Keratinocyte (primary cell): Measurements from ENCODE around the gene IL12RB2. TPM values are rescaled to one million over a fixed set of nuclear protein-coding genes. Genes with fewer than 3 reads are reported as not detected.

ENCODE experiments used
- DNase-seq: peaks from one replicate; pipeline ENCODE4 v3.0.0-alpha.2; 2011; ENCODE audit warnings: low read depth, missing footprints, low spot score
- FAIRE-seq: peaks from 2 replicates; lab custom pipeline; 2011; peaks lifted over from hg19 to GRCh38; lab: Jason Lieb, UNC
- H2AFZ ChIP-seq: 2 replicates; pipeline ENCODE4 v1.6.0; 2012; ENCODE audit warnings: low read length, control low read depth, inconsistent platforms; ENCODE audit not compliant: control insufficient read depth
- H3K27ac ChIP-seq: 2 replicates; pipeline ENCODE4 v1.5.1; 2011; ENCODE audit warnings: low read length; ENCODE audit not compliant: control insufficient read depth, insufficient read depth
- H3K27me3 ChIP-seq: 3 replicates; pipeline ENCODE4 v1.6.0; 2011; ENCODE audit warnings: low read length; ENCODE audit not compliant: control insufficient read depth, insufficient read depth; ENCODE audit errors: extremely low read depth
- H3K36me3 ChIP-seq, 2 experiments: 2 replicates in 1 of 2; 3 replicates in 1 of 2; pipeline ENCODE4 v1.5.1; 2011; ENCODE audit warnings: low read length in 2 of 2, mild to moderate bottlenecking in 1 of 2; ENCODE audit not compliant: control insufficient read depth in 2 of 2, insufficient read depth in 2 of 2; ENCODE audit errors: extremely low read depth in 1 of 2
- H3K4me1 ChIP-seq: 3 replicates; pipeline ENCODE4 v1.5.1; 2011; ENCODE audit warnings: low read length; ENCODE audit not compliant: control insufficient read depth, insufficient read depth; ENCODE audit errors: extremely low read depth
- H3K4me2 ChIP-seq: 3 replicates; pipeline ENCODE4 v1.6.0; 2011; ENCODE audit warnings: low read depth, low read length; ENCODE audit not compliant: control insufficient read depth, insufficient read depth; ENCODE audit errors: extremely low read depth
- H3K4me3 ChIP-seq, 3 experiments: fragments of 200-600 bp in 1 of 3; sonication (generic) in 1 of 3; 2 replicates in 2 of 3; 3 replicates in 1 of 3; pipeline ENCODE4 v1.5.1; 2011 to 2016; ENCODE audit warnings: low read length in 3 of 3, mild to moderate bottlenecking in 3 of 3, control low read depth in 2 of 3, inconsistent platforms in 1 of 3, low read depth in 1 of 3, mixed read lengths in 1 of 3, mixed run types in 1 of 3, moderate library complexity in 1 of 3; ENCODE audit not compliant: control insufficient read depth in 2 of 3, insufficient read depth in 2 of 3; ENCODE audit errors: extremely low read depth in 1 of 3
- H3K79me2 ChIP-seq: 2 replicates; pipeline ENCODE4 v1.6.0; 2012; ENCODE audit warnings: low read length; ENCODE audit not compliant: control insufficient read depth, insufficient read depth
- H3K9ac ChIP-seq: 3 replicates; pipeline ENCODE4 v1.6.0; 2011; ENCODE audit warnings: low read length; ENCODE audit not compliant: control insufficient read depth, insufficient read depth; ENCODE audit errors: extremely low read depth
- H3K9me1 ChIP-seq: 3 replicates; pipeline ENCODE4 v1.6.0; 2011; ENCODE audit warnings: low read length; ENCODE audit not compliant: control insufficient read depth, insufficient read depth; ENCODE audit errors: extremely low read depth
- H3K9me3 ChIP-seq: 2 replicates; pipeline ENCODE4 v1.5.1; 2012; ENCODE audit warnings: low read depth, low read length; ENCODE audit not compliant: control insufficient read depth
- H4K20me1 ChIP-seq: 3 replicates; pipeline ENCODE4 v1.6.0; 2011; ENCODE audit warnings: low read length; ENCODE audit not compliant: control insufficient read depth, insufficient read depth; ENCODE audit errors: extremely low read depth
- EZH2 ChIP-seq: IDR thresholded peaks from one replicate; pipeline ENCODE4 v1.6.1; 2012; ENCODE audit warnings: inconsistent platforms, mild to moderate bottlenecking, low read length, moderate library complexity
- dilution Hi-C: fragments of 300-500 bp; cut with MboI; formaldehyde crosslinking; loops from one replicate; pipeline ENCODE4 v1.7.0; 2020; ENCODE audit warnings: low sequenced_read_pairs; ENCODE audit not compliant: extremely low pct_ligation_motif_present
- polyA plus RNA-seq, 5 experiments: library from polyadenylated mRNA; depleted of rRNA in 3 of 5; stranded (reverse) in 3 of 5; stranded (forward) in 1 of 5; unstranded in 1 of 5; fragments of >200 nt; gene quantifications; 1 replicate in 1 of 5; 2 replicates in 3 of 5; 3 replicates in 1 of 5; pipeline versions ENCODE4 v1.2.1 to v1.2.3, GENCODE V29; 2011 to 2012; ENCODE audit warnings: missing spikeins in 2 of 5, low read depth in 1 of 5, low replicate concordance in 1 of 5
- TF ChIP-seq, protein P1 (sequence below), 3 experiments: IDR thresholded peaks in 1 of 3; conservative IDR thresholded peaks in 1 of 3; optimal IDR thresholded peaks in 1 of 3; 2 replicates in 2 of 3; 3 replicates in 1 of 3; pipeline versions ENCODE3 to v1.5.1; 2011; ENCODE audit warnings: low read length in 3 of 3, mild to moderate bottlenecking in 3 of 3, moderate library complexity in 2 of 3, control low read depth in 1 of 3, inconsistent platforms in 1 of 3; ENCODE audit not compliant: insufficient read depth in 2 of 3; ENCODE audit errors: extremely low read depth in 1 of 3

IL12RB2 gene
- polyA plus RNA-seq, 1 donor (not counting 4 experiments of a cell fraction or from before 2014, with no cell fraction given): 0.63 TPM

GRCh38 chr1:67323087-67323486, 15.4 kb downstream of the IL12RB2 start:
- Histone ChIP-seq H3K27ac (no peak overlapping the region), H3K27me3 (no peaks in the 10 kb centered on the region), H4K20me1 (no peaks in the 10 kb centered on the region), H3K79me2 (no peaks in the 10 kb centered on the region), H3K9me1 (no peaks in the 10 kb centered on the region), H3K9me3 (no peaks in the 10 kb centered on the region), H3K9ac (no peak overlapping the region), H2AFZ (no peak overlapping the region), H3K4me1 (peaks cover 5% of the 10 kb centered on the region), H3K4me2 (no peak overlapping the region), H3K4me3 (no peak overlapping the region), H3K36me3 (no peaks in the 10 kb centered on the region)
- FAIRE-seq (no peak), DNase-seq (no peak)
- TF ChIP-seq, protein P1, sequence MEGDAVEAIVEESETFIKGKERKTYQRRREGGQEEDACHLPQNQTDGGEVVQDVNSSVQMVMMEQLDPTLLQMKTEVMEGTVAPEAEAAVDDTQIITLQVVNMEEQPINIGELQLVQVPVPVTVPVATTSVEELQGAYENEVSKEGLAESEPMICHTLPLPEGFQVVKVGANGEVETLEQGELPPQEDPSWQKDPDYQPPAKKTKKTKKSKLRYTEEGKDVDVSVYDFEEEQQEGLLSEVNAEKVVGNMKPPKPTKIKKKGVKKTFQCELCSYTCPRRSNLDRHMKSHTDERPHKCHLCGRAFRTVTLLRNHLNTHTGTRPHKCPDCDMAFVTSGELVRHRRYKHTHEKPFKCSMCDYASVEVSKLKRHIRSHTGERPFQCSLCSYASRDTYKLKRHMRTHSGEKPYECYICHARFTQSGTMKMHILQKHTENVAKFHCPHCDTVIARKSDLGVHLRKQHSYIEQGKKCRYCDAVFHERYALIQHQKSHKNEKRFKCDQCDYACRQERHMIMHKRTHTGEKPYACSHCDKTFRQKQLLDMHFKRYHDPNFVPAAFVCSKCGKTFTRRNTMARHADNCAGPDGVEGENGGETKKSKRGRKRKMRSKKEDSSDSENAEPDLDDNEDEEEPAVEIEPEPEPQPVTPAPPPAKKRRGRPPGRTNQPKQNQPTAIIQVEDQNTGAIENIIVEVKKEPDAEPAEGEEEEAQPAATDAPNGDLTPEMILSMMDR (optimal IDR thresholded peaks at IDR 0.05 in 1 of 3, IDR thresholded peaks at IDR 0.05 in 1 of 3, conservative IDR thresholded peaks at IDR 0.05 in 1 of 3; ENCODE audit: extremely low read depth in 1 of 3, insufficient read depth in 2 of 3, low read length in 3 of 3): no peak
- no peak for TF ChIP-seq EZH2
- dilution Hi-C loops: no loop called here

DNA sequence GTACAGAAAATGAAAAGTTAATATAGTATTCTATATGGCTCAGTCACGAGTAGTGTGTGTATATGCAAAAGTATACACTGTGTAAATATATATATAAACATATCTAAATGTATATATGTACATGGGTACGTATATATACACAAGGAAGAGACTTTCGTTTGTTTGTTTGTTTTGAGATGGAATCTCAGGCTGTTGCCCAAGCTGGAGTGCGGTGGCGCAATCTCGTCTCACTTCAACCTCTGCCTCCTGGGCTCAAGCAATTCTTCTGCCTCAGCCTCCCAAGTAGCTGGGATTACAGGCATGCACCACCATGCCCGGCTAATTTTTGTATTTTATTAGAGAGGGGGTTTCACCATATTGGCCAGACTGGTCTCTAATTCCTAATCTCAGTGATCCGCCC, 16.4 kb downstream of the IL12RB2 start:
- Histone ChIP-seq H3K9me1 (no peaks in the 10 kb centered on the region), H3K9me3 (no peaks in the 10 kb centered on the region), H4K20me1 (no peaks in the 10 kb centered on the region), H3K27me3 (no peaks in the 10 kb centered on the region), H3K27ac (no peak overlapping the region), H2AFZ (no peak overlapping the region), H3K9ac (no peak overlapping the region), H3K4me1 (peaks cover 6% of the 10 kb centered on the region), H3K4me3 (no peak overlapping the region), H3K4me2 (no peak overlapping the region), H3K79me2 (no peaks in the 10 kb centered on the region), H3K36me3 (no peaks in the 10 kb centered on the region)
- TF ChIP-seq, protein P1 (optimal IDR thresholded peaks at IDR 0.05 in 1 of 3, IDR thresholded peaks at IDR 0.05 in 1 of 3, conservative IDR thresholded peaks at IDR 0.05 in 1 of 3; ENCODE audit: extremely low read depth in 1 of 3, insufficient read depth in 2 of 3, low read length in 3 of 3): no peak
- no peak for TF ChIP-seq EZH2
- DNase-seq (no peak), FAIRE-seq (no peak)
- dilution Hi-C loops: no loop called here
